K562 (cell line): ENCODE results near the gene RUFY2. TPM values are rescaled to one million over a fixed set of nuclear protein-coding genes. Genes with fewer than 3 reads are reported as not detected.

Experiments
- AFF1 ChIP-seq, 2 experiments: fragments of 450-650 bp; IDR thresholded peaks; 2 replicates each; pipeline ENCODE4 v1.6.1; 2018; ENCODE audit warnings: mild to moderate bottlenecking in 2 of 2, low read depth in 1 of 2; ENCODE audit not compliant: partially characterized antibody in 2 of 2
- ASH1L ChIP-seq: fragments of 450-650 bp; IDR thresholded peaks from 2 replicates; pipeline ENCODE4 v1.6.1; 2018; ENCODE audit warnings: borderline replicate concordance, mild to moderate bottlenecking, low read depth; ENCODE audit not compliant: partially characterized antibody
- CC2D1A ChIP-seq: fragments of 450-650 bp; IDR thresholded peaks from 2 replicates; pipeline ENCODE4 v1.6.1; 2017; ENCODE audit warnings: mild to moderate bottlenecking
- CTBP1 ChIP-seq: fragments of 450-650 bp; IDR thresholded peaks from 2 replicates; pipeline ENCODE4 v1.6.1; 2016; ENCODE audit warnings: borderline replicate concordance
- DACH1 ChIP-seq: fragments of 450-650 bp; IDR thresholded peaks from 2 replicates; pipeline ENCODE4 v1.6.1; 2018; ENCODE audit not compliant: partially characterized antibody
- HOMEZ ChIP-seq: fragments of 250-450 bp; sonication (Bioruptor Pico); IDR thresholded peaks from 2 replicates; pipeline ENCODE4 v1.4.0; 2020; ENCODE audit warnings: mild to moderate bottlenecking, moderate library complexity
- LCOR ChIP-seq: sonication (generic); formaldehyde crosslinking; IDR thresholded peaks from 2 replicates; pipeline ENCODE4 v1.8.0; 2022; ENCODE audit warnings: mild to moderate bottlenecking, missing genetic modification reagents
- NCOA2 ChIP-seq, 2 experiments: fragments of 450-650 bp; IDR thresholded peaks; 2 replicates each; pipeline ENCODE4 v1.6.1; 2018; ENCODE audit warnings: mild to moderate bottlenecking in 2 of 2, moderate library complexity in 1 of 2; ENCODE audit not compliant: partially characterized antibody in 2 of 2
- RNF219 ChIP-seq: fragments of 250-450 bp; sonication (Bioruptor Pico); IDR thresholded peaks from 2 replicates; pipeline ENCODE4 v1.5.0; 2022; ENCODE audit warnings: mild to moderate bottlenecking
- THRB ChIP-seq: fragments of 450-650 bp; formaldehyde crosslinking; conservative IDR thresholded peaks from 2 replicates; pipeline ENCODE4 v1.4.0; 2022; ENCODE audit warnings: mild to moderate bottlenecking, missing genetic modification characterization
- XRCC3 ChIP-seq: fragments of 450-650 bp; IDR thresholded peaks from 2 replicates; pipeline ENCODE4 v1.6.1; 2017; ENCODE audit warnings: mild to moderate bottlenecking, moderate library complexity
- ZFP36 ChIP-seq: fragments of 150-350 bp; IDR thresholded peaks from 2 replicates; pipeline ENCODE4 v1.6.1; 2018; ENCODE audit warnings: low read length, low read depth; ENCODE audit not compliant: partially characterized antibody
- polyA plus RNA-seq, 8 experiments: library from polyadenylated mRNA; depleted of rRNA in 4 of 8; stranded (reverse) in 5 of 8; unstranded in 3 of 8; fragments of >200 nt; fragmentation: Nextera tagmentation in 2 of 8; fragmentation: Illumina TruSeq in 1 of 8; extraction: Ambion mirVana in 2 of 8; extraction: Trizol in 1 of 8; gene quantifications; 2 replicates each; pipeline versions ENCODE4 v1.2.1 to v1.2.3, GENCODE V29; 2011 to 2014; ENCODE audit warnings: inconsistent platforms in 1 of 8, missing spikeins in 1 of 8
- total RNA-seq, 7 experiments: library from RNA; depleted of rRNA in 6 of 7; stranded (reverse); fragments of >200 nt in 6 of 7; fragmentation: Illumina TruSeq in 2 of 7; extraction: Trizol in 2 of 7; gene quantifications; 2 replicates each; pipeline versions ENCODE4 v1.2.1 to v1.2.3, GENCODE V29; 2011 to 2021; ENCODE audit warnings: low replicate concordance in 1 of 7

RUFY2 gene
- total and polyA plus RNA-seq, 9 of the 15 experiments (the other 6 are each of a cell fraction or from before 2014, with no cell fraction given): 3.7 to 20.1 (median 12.6) TPM

- TF ChIP-seq AFF1 (IDR thresholded peaks at IDR 0.05; ENCODE audit: low read depth in 1 of 2, partially characterized antibody in 2 of 2) (no peak), DACH1 (no peak), RNF219 (CRISPR knock-in tag) (no peak), CTBP1 (no peak), LCOR (peak; percentile 66; the same call in 1 of the 2 replicates), CC2D1A (no peak), ZFP36 (no peak), NCOA2 (IDR thresholded peaks at IDR 0.05; ENCODE audit: partially characterized antibody in 2 of 2) (no peak), THRB (CRISPR knock-in tag) (no peak), HOMEZ (CRISPR knock-in tag) (no peak), ASH1L (no peak), XRCC3 (no peak)
These were observed 76.1 kb downstream of the RUFY2 start (continued) for GRCh38 chr10:68330852-68331454.
